Skeletal muscle tissue (tissue), 4 donors: ENCODE measurements around the gene ZNF2. TPM values are rescaled to one million over a fixed set of nuclear protein-coding genes. Genes with fewer than 3 reads are reported as not detected.

Source experiments
- H3K27ac ChIP-seq: one replicate; pipeline ENCODE4 v1.7.0; 2013; ENCODE audit warnings: mild to moderate bottlenecking, low read depth, low read length, inconsistent platforms
- H3K27me3 ChIP-seq, 3 donors: one replicate each; pipeline ENCODE4 v1.7.0; 2013; ENCODE audit warnings: low read length in 3 of 3; ENCODE audit not compliant: control insufficient read depth in 3 of 3, insufficient read depth in 3 of 3
- H3K36me3 ChIP-seq, 3 donors: one replicate each; pipeline ENCODE4 v1.7.0; 2013; ENCODE audit warnings: low read length in 3 of 3; ENCODE audit not compliant: control insufficient read depth in 3 of 3, insufficient read depth in 3 of 3
- H3K4me1 ChIP-seq, 3 donors: one replicate each; pipeline ENCODE4 v1.7.0; 2013; ENCODE audit warnings: low read length in 3 of 3, mild to moderate bottlenecking in 3 of 3; ENCODE audit not compliant: control insufficient read depth in 3 of 3, insufficient read depth in 3 of 3
- H3K4me3 ChIP-seq, 3 donors: one replicate each; pipeline ENCODE4 v1.7.0; 2013; ENCODE audit warnings: low read length in 3 of 3
- H3K9ac ChIP-seq, 3 donors: one replicate each; pipeline ENCODE4 v1.7.0; 2013; ENCODE audit warnings: low read length in 3 of 3, mild to moderate bottlenecking in 3 of 3, moderate library complexity in 2 of 3, low read depth in 1 of 3
- H3K9me3 ChIP-seq, 3 donors: one replicate each; pipeline ENCODE4 v1.7.0; 2013; ENCODE audit warnings: low read length in 3 of 3; ENCODE audit not compliant: control insufficient read depth in 3 of 3
- total RNA-seq: library from RNA; depleted of rRNA; stranded (reverse); fragments of >200 nt; gene quantifications from one replicate; pipeline ENCODE4 v1.2.3, GENCODE V29; 2014
- donor health status: Osteomylitis.

The ZNF2 gene
- total RNA-seq, 1 donor from 2014 or later: 8.4 TPM

DNA sequence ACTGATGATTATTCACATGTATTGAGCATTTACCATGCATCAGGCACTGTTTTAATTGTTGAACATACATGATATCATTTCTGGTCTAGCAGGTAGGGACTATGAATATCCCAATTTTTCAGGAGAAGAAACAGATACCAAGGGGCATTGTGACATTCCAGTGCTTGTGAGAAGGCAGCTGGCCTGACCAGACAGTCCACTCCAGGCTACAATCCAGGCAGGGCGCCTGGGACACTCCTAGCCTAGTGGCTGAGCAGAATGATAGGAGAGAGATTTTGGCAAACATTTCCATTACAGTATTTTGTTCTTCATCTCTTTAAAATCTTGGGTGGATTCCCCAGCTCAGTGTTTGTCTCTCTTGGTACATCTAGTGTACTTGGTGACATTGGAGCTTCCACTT is 66.6 kb downstream of the ZNF2 start:
- Histone ChIP-seq H3K9me3 (peaks cover 0 to 10% (median 9%) of the 10 kb centered on the region in 3 donors), H3K27ac (no peak overlapping the region), H3K27me3 (no peaks in the 10 kb centered on the region), H3K4me3 (no peak overlapping the region), H3K36me3 (peaks cover 0 to 2% (median 0%) of the 10 kb centered on the region in 3 donors), H3K9ac (no peak overlapping the region), H3K4me1 (no peaks in the 10 kb centered on the region)

Other genes with a start within 250 kb of the ZNF2 start
- gene MAL, start 140.1 kb upstream of the ZNF2 start, total RNA-seq: 4.2 TPM
- gene MRPS5, start 44.0 kb upstream of the ZNF2 start, total RNA-seq: 36.5 TPM
- 22.4 TPM for gene ZNF514, start 6.0 kb upstream of the ZNF2 start, total RNA-seq
- gene ZNF892, start 41.7 kb downstream of the ZNF2 start, total RNA-seq: 4.7 TPM
- gene PROM2, start 108.6 kb downstream of the ZNF2 start, total RNA-seq: under 0.01 TPM
- 2.1 TPM for gene KCNIP3, start 131.5 kb downstream of the ZNF2 start, total RNA-seq
- 3.7 TPM for gene FAHD2A, start 236.9 kb downstream of the ZNF2 start, total RNA-seq